Measurements from ENCODE around the gene RHOT1.
"Not testable (repeated sequence)": the region's sequence is repeated elsewhere in the genome, so short reads cannot be mapped to it uniquely, and the experiment has no call there.

Gene RHOT1

DNA sequence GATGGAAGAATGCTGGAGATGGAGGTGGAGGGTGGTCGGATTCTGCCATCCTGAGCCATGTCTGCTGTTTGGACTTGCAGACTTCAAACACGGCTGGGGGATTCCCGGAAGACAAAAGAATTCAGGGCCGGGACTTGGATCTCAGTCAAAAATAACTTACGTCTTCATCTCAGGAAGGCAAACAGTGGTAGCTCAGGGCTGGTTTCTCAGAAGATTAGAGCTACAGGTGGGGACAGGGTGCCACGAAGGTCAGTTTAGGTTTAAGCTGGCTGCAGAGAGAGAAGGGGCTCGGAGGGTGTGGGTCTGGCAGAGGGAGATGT, 119.1 kb downstream of the RHOT1 start:
- H3K4me3 ChIP-seq (ENCODE audit: low read length), result no peak overlapping the region
- TF ChIP-seq ZNF274 (IDR thresholded peaks at IDR 0.05; ENCODE audit: low read depth, low read length), result no peak

GRCh38 chr17:32261936-32262510, 119.7 kb downstream of the RHOT1 start:
- no peak overlapping the region for H3K4me3 ChIP-seq (ENCODE audit: low read length)
- TF ChIP-seq ZNF274 (IDR thresholded peaks at IDR 0.05; ENCODE audit: low read depth, low read length), result no peak

- not testable (repeated sequence) for H3K4me3 ChIP-seq (ENCODE audit: low read length)
Observed at GRCh38 chr17:32263515-32263914, 121.2 kb downstream of the RHOT1 start.

GRCh38 chr17:32264140-32264799, 122.0 kb downstream of the RHOT1 start:
- no peak overlapping the region for H3K4me3 ChIP-seq (ENCODE audit: low read length)

DNA sequence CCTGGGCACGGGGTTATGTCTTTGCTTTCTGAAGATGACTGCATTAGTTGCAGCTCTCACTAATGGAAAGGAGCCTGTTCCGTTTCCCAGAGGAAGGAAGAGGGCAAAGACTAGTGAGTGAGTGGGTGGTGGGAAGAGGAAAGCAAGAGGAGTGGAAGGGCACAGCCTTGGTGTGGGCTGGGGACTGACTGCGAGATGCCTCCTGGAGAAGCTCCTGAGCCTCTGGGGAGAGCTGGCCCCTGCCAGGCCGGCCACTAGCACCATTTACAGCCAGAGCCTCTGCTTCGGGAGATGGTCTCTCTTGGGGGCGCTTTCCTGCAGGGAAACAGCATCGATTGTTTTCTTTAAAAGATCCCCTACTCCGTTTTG, 122.5 kb downstream of the RHOT1 start:
- no peak for TF ChIP-seq ZNF274 (IDR thresholded peaks at IDR 0.05; ENCODE audit: low read depth, low read length)
- H3K4me3 ChIP-seq (ENCODE audit: low read length), result no peak overlapping the region

More at GRCh38 chr17:32264140-32264799, 122.0 kb downstream of the RHOT1 start:
- TF ChIP-seq ZNF274 (IDR thresholded peaks at IDR 0.05; ENCODE audit: low read depth, low read length), result no peak

GRCh38 chr17:32265192-32265923, 123.1 kb downstream of the RHOT1 start, which contains the start of gene RHBDL3:
Gene RHBDL3 (plus strand): TSS chr17:32265832. CDS start chr17:32266190, 358 bp downstream.
- peak within 1 kb of the TSS; percentile 50 for H3K4me3 ChIP-seq (ENCODE audit: low read length)
- TF ChIP-seq ZNF274 (IDR thresholded peaks at IDR 0.05; ENCODE audit: low read depth, low read length), result no peak

DNA sequence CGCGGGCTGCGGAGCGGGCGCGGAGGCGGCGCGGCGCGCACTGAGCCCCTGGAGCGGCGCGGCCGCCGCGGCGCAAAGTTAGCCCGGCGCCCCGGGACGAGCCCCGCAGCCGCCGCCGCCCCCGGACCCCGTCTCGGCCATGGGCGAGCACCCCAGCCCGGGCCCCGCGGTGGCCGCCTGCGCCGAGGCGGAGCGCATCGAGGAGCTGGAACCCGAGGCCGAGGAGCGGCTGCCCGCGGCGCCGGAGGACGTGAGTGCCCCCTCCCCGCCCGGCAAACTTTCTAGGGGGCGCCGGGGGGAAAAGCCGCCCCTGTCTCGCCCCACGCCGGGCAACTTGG, 123.7 kb downstream of the RHOT1 start:
- no peak for TF ChIP-seq ZNF274 (IDR thresholded peaks at IDR 0.05; ENCODE audit: low read depth, low read length)
- peak overlapping the region; percentile 50 for H3K4me3 ChIP-seq (ENCODE audit: low read length)

DNA sequence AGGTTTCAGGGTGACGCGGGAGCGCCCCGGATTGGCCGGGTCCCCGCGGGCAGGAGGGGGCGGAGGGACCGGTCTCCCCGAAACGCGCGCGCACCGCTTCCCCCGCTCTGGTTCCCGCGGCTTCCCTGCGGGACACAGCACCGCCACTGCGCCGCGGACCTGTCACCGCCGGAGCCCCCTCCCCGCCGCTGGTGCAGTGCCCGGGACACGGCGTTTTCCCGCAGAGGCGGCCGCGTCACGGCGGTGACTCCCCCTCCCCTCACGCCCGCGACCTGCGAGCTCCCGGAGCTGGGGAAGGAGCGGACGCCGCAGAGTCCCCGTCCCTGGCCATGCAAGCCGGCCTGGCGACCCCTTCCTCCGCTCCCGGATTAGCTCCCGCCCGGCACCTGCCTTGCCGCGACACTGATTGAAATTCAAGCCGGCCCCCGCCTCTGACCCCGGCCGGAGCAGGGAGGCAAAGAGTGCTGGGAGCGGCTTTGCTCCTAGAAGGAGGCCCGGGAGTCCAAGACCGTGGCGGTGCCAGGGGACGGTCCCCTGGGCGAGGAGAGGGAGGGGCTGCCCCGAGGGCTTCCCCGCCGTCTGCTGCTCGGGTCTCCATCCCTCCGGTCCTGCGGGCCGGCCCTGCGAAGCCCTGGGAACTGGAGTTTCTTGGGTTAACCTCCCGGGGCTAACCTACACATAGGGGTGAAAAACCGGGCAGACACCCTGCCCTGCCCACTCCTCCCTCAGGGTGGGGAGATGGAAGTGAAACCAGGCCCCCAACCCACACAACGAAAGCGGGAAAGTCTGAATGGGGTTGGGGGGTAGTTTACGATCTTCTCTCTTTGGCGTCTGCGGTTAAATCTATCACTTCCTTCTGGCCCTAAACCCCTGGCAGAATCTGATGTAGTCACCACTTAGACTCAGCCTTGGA, 124.3 kb downstream of the RHOT1 start:
- H3K4me3 ChIP-seq (ENCODE audit: low read length), result peak overlapping the region; percentile 50
- no peak for TF ChIP-seq ZNF274 (IDR thresholded peaks at IDR 0.05; ENCODE audit: low read depth, low read length)

DNA sequence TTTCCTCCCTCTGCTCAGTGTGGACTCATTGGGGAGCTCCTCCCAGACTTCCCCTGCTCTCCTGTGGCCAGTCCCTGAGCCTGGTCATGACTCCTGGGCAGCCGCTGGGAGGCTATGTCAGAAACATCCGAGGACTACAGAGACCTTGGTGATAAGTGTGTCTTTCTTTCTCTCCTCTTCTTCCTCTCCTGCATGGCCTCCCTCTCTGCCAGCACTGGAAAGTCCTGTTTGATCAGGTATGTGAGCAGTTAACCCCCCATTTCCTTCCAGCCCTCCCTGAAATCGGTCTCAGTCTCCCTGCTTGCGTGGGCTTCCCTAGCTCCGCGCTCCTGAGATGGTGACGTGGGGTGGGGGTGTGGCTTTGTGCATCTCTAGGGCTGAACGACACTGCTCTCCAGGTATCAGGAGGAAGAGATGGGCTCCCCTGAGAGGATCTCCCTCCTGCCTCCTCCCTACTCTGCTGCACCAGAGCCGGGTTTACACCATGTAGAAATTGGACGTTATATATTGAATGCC, 125.4 kb downstream of the RHOT1 start:
- no peak overlapping the region for H3K4me3 ChIP-seq (ENCODE audit: low read length)
- no peak for TF ChIP-seq ZNF274 (IDR thresholded peaks at IDR 0.05; ENCODE audit: low read depth, low read length)

- no peak overlapping the region for H3K4me3 ChIP-seq (ENCODE audit: low read length)
- no peak for TF ChIP-seq ZNF274 (IDR thresholded peaks at IDR 0.05; ENCODE audit: low read depth, low read length)
Observed at GRCh38 chr17:32268734-32269288, 126.5 kb downstream of the RHOT1 start.

DNA sequence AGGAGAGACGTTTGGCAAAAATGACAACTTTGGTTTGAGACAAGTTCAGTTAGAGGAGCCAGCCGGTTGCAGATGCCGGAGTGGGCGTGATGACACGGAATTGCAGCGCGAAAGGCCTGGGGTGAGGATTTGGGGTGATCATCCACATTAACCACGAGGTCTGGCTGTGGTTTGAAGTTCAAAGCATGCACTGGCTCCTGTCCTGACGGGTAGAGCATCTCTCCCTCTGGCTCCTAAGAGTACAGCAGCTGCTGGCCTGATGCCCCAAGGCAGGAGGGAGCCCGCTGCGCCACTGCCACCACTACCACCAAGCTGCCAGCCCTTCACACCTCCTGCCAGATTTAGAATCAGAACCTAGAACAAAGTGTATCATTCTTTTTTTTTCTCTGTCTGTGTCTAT, 127.1 kb downstream of the RHOT1 start:
- TF ChIP-seq ZNF274 (IDR thresholded peaks at IDR 0.05; ENCODE audit: low read depth, low read length), result no peak
- H3K4me3 ChIP-seq (ENCODE audit: low read length), result no peak overlapping the region

DNA sequence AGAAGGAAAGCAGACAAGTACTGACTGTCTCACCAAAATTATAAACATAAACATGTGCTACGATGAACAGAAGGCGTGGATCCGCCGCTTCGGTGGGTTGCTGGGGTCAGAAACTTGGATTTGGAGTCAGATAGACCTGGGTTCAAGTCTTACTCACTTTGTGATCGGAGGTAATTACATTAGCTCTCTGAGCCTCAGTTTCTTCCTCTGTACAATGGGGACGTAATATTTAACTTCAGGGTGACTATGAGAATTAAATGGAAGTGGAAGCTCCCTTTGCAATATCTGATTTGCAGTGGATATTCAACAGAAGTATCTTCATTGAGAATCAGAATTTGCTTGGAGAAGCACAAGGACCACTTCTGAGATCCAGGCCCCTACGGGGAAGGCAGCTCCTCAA, 129.5 kb downstream of the RHOT1 start:
- no peak overlapping the region for H3K4me3 ChIP-seq (ENCODE audit: low read length)
- TF ChIP-seq ZNF274 (IDR thresholded peaks at IDR 0.05; ENCODE audit: low read depth, low read length), result no peak

GRCh38 chr17:32274101-32274500, 131.8 kb downstream of the RHOT1 start:
- no peak for TF ChIP-seq ZNF274 (IDR thresholded peaks at IDR 0.05; ENCODE audit: low read depth, low read length)
- no peak overlapping the region for H3K4me3 ChIP-seq (ENCODE audit: low read length)

DNA sequence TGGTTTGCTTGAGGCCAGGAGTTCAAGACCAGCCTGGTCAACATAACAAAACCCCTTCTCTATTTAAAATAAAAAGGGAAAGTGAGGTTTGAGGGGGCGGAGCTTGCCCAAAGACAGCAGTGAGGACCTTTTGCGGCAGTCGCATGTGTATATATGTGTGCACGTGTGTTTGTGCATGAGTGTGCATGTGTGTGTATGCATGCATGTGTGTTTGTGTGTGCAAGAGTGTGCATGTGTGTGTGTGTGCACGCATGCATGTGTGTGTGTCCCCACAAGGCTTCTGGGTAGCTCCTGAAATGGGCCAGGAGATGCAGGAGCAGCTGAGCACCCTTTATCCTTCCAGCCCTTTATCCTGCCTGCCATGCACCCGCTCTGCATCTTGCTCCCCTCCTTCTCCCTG, 132.3 kb downstream of the RHOT1 start:
- H3K4me3 ChIP-seq (ENCODE audit: low read length), result no peak overlapping the region
- TF ChIP-seq ZNF274 (IDR thresholded peaks at IDR 0.05; ENCODE audit: low read depth, low read length), result no peak

Measured in GM08714 (cell line).